ENCODE measurements around the gene PHACTR1.
"Not testable (repeated sequence)": the region's sequence is repeated elsewhere in the genome, so short reads cannot be mapped to it uniquely, and the experiment has no call there.

Gene PHACTR1

DNA sequence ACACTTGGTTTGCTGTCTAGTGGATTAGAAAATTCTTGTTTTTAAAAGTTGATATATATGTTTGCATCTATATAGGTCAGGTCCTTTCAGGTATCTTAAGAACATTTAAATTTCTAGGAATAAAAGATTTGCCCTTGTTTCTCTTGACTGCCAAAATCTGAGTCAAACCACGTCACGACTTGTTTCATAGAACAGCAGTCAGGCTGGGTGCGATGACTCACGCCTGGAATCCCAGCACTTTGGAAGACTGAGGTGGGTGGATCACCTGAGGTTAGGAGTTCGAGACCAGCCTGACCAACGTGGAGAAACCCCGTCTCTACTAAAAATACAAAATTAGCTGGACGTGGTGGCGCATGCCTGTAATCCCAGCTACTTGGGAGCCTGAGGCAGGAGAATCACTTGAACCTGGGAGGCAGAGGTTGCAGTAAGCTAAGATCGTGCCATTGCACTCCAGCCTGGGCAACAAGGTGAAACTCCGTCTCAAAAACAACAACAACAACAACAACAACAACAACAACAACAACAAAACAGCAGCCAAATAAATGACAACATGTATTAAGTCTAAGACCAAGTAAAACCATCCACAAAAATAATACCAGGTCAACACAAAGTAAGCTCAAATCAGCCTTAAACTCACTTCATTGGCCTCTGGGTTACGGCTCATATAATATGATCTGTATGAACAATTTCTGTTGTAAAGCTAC is 46.3 kb downstream of the PHACTR1 start:
- H3K36me3 ChIP-seq (ENCODE audit: control insufficient read depth in 5 of 5, insufficient read depth in 5 of 5, low read length in 5 of 5); H3K4me3 ChIP-seq (ENCODE audit: low read depth in 1 of 5, low read length in 5 of 5); H3K9me3 ChIP-seq (ENCODE audit: control insufficient read depth in 5 of 5, low read length in 5 of 5); H3K27me3 ChIP-seq (ENCODE audit: control insufficient read depth in 5 of 5, insufficient read depth in 4 of 5, low read length in 5 of 5); H3K4me1 ChIP-seq (ENCODE audit: control insufficient read depth in 5 of 5, insufficient read depth in 5 of 5, low read length in 5 of 5); H3K9ac ChIP-seq (ENCODE audit: low read length in 5 of 5); H3K27ac ChIP-seq (ENCODE audit: low read depth, low read length): not testable (repeated sequence)

DNA sequence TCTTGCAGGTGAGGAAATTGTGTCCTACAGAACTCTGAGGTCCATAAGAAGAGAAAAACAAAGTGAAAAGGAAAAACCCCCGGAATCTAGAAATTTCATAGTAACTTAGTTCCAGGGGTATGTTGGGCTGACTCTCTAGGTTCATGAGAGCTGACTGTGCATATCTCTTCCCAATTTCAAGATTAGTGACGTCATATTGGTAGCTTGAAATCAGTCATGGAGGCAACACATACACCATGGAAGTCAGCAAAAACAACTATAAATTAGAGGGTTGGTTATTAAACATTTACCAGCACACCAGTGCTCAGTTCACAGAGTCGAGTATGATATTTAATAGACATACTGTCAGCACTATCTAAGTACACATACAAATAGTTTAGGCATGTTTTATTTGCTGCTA is 49.8 kb downstream of the PHACTR1 start:
- Histone ChIP-seq H3K27me3 (ENCODE audit: control insufficient read depth in 5 of 5, insufficient read depth in 4 of 5, low read length in 5 of 5) (peaks cover 0 to 6% (median 0%) of the 10 kb centered on the region in 5 donors), H3K9me3 (ENCODE audit: control insufficient read depth in 5 of 5, low read length in 5 of 5) (no peaks in the 10 kb centered on the region), H3K4me3 (ENCODE audit: low read depth in 1 of 5, low read length in 5 of 5) (no peak overlapping the region), H3K27ac (ENCODE audit: low read depth, low read length) (no peak overlapping the region), H3K9ac (ENCODE audit: low read length in 5 of 5) (no peak overlapping the region), H3K4me1 (ENCODE audit: control insufficient read depth in 5 of 5, insufficient read depth in 5 of 5, low read length in 5 of 5) (no peaks in the 10 kb centered on the region), H3K36me3 (ENCODE audit: control insufficient read depth in 5 of 5, insufficient read depth in 5 of 5, low read length in 5 of 5) (no peaks in the 10 kb centered on the region)

GRCh38 chr6:12767016-12767415 is 50.4 kb downstream of the PHACTR1 start:
- Histone ChIP-seq H3K27me3 (ENCODE audit: control insufficient read depth in 5 of 5, insufficient read depth in 4 of 5, low read length in 5 of 5) (peaks cover 0 to 3% (median 0%) of the 10 kb centered on the region in 5 donors), H3K4me3 (ENCODE audit: low read depth in 1 of 5, low read length in 5 of 5) (no peak overlapping the region), H3K9me3 (ENCODE audit: control insufficient read depth in 5 of 5, low read length in 5 of 5) (peaks cover 0 to 3% (median 0%) of the 10 kb centered on the region in 5 donors), H3K27ac (ENCODE audit: low read depth, low read length) (no peak overlapping the region), H3K36me3 (ENCODE audit: control insufficient read depth in 5 of 5, insufficient read depth in 5 of 5, low read length in 5 of 5) (no peaks in the 10 kb centered on the region), H3K9ac (ENCODE audit: low read length in 5 of 5) (no peak overlapping the region), H3K4me1 (ENCODE audit: control insufficient read depth in 5 of 5, insufficient read depth in 5 of 5, low read length in 5 of 5) (no peaks in the 10 kb centered on the region)

DNA sequence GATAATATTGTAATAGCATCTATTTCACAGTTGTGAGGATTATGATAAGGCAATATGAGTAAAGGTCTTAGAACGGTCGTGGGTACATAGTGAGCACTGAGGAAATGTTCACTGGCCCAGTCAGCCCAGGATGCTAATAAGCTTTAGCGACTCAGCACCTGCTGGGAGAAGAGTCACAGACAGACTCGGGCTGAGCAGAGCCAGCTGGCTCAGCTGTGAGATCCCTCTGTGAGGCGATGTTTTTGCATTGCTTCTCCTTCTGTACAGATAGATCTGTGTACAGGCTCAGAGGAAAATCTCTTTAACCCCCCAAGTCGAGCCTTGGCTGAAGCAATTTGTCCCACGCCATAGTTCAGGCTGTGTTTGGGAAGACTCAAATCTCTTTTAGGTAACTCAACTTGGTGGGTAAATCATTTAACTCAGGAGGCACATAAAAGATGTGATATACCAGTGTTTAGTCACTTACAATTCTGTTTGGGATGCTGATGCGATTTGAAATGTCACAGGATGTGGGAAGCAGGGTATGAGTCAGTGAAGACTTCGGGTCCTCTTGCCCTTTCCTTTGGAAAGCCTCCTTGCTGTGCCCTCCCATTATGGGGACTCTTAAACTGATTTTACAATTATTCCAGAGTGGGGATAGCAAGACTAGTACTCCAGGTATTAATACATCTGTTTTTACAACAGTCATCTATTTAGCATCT is 53.1 kb downstream of the PHACTR1 start:
- no peaks in the 10 kb centered on the region for H3K36me3 ChIP-seq (ENCODE audit: control insufficient read depth in 5 of 5, insufficient read depth in 5 of 5, low read length in 5 of 5)
- no peak overlapping the region for H3K27ac ChIP-seq (ENCODE audit: low read depth, low read length)
- H3K4me3 ChIP-seq (ENCODE audit: low read depth in 1 of 5, low read length in 5 of 5) = no peak overlapping the region

GRCh38 chr6:12772416-12772815 is 55.8 kb downstream of the PHACTR1 start:
- H3K36me3 ChIP-seq (ENCODE audit: control insufficient read depth in 5 of 5, insufficient read depth in 5 of 5, low read length in 5 of 5) = no peaks in the 10 kb centered on the region

More for the DNA sequence above, 53.1 kb downstream of the PHACTR1 start:
- Histone ChIP-seq H3K4me1 (ENCODE audit: control insufficient read depth in 5 of 5, insufficient read depth in 5 of 5, low read length in 5 of 5) (no peaks in the 10 kb centered on the region), H3K27me3 (ENCODE audit: control insufficient read depth in 5 of 5, insufficient read depth in 4 of 5, low read length in 5 of 5) (peaks cover 0 to 3% (median 0%) of the 10 kb centered on the region in 5 donors), H3K9ac (ENCODE audit: low read length in 5 of 5) (no peak overlapping the region), H3K9me3 (ENCODE audit: control insufficient read depth in 5 of 5, low read length in 5 of 5) (peaks cover 0 to 3% (median 0%) of the 10 kb centered on the region in 5 donors)

DNA sequence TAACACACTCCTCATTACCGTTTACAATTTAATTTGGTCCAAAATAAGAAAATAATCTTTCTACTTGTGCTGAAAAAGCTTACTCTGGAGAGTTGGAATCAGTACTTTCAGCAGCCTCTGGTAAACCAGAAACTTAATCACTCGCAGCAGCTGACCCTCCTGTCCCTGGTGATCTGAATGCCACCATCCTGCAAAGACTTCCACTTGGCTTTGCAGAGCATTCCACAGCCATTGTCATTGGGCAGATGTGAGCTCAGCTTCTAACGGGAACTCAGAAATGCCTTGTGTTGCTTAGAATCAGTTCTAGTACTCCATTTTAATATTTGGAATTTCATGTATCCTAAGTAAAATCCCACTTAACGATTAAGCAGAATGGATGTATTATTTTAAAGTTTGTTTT is 59.7 kb downstream of the PHACTR1 start:
- H3K36me3 ChIP-seq (ENCODE audit: control insufficient read depth in 5 of 5, insufficient read depth in 5 of 5, low read length in 5 of 5) = no peaks in the 10 kb centered on the region
- no peak overlapping the region for H3K4me3 ChIP-seq (ENCODE audit: low read depth in 1 of 5, low read length in 5 of 5)
- H3K9ac ChIP-seq (ENCODE audit: low read length in 5 of 5) = no peak overlapping the region
- peaks cover 0 to 3% (median 0%) of the 10 kb centered on the region in 5 donors for H3K9me3 ChIP-seq (ENCODE audit: control insufficient read depth in 5 of 5, low read length in 5 of 5)
- no peak overlapping the region for H3K27ac ChIP-seq (ENCODE audit: low read depth, low read length)
- peaks cover 0 to under 1% (median 0%) of the 10 kb centered on the region in 5 donors for H3K27me3 ChIP-seq (ENCODE audit: control insufficient read depth in 5 of 5, insufficient read depth in 4 of 5, low read length in 5 of 5)
- no peaks in the 10 kb centered on the region for H3K4me1 ChIP-seq (ENCODE audit: control insufficient read depth in 5 of 5, insufficient read depth in 5 of 5, low read length in 5 of 5)

More at GRCh38 chr6:12772416-12772815, 55.8 kb downstream of the PHACTR1 start:
- Histone ChIP-seq H3K4me3 (ENCODE audit: low read depth in 1 of 5, low read length in 5 of 5) (no peak overlapping the region), H3K27ac (ENCODE audit: low read depth, low read length) (no peak overlapping the region), H3K27me3 (ENCODE audit: control insufficient read depth in 5 of 5, insufficient read depth in 4 of 5, low read length in 5 of 5) (peaks cover 0 to 3% (median 0%) of the 10 kb centered on the region in 5 donors), H3K4me1 (ENCODE audit: control insufficient read depth in 5 of 5, insufficient read depth in 5 of 5, low read length in 5 of 5) (no peaks in the 10 kb centered on the region), H3K9ac (ENCODE audit: low read length in 5 of 5) (no peak overlapping the region), H3K9me3 (ENCODE audit: control insufficient read depth in 5 of 5, low read length in 5 of 5) (peaks cover 0 to 3% (median 0%) of the 10 kb centered on the region in 5 donors)

DNA sequence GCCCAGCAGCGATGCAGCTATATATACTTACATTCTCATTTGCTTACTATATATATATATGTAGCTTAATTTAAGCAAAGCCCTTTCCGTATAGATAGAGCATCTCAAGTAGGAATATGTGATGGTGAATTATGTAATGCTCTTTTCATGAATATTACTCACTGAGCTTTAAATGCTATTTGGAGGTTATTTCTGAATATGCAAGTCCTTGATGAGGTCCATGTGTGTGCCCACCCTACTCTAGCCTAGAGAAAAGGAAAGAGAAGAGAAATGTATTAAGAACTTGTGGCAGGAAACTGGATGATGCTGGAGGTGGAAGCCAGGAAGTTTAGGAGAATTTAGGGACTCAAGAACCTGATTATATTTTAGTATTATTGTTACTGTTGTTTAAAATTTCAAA is 63.2 kb downstream of the PHACTR1 start:
- Histone ChIP-seq H3K4me1 (ENCODE audit: control insufficient read depth in 5 of 5, insufficient read depth in 5 of 5, low read length in 5 of 5) (no peaks in the 10 kb centered on the region), H3K4me3 (ENCODE audit: low read depth in 1 of 5, low read length in 5 of 5) (no peak overlapping the region), H3K27me3 (ENCODE audit: control insufficient read depth in 5 of 5, insufficient read depth in 4 of 5, low read length in 5 of 5) (no peaks in the 10 kb centered on the region), H3K36me3 (ENCODE audit: control insufficient read depth in 5 of 5, insufficient read depth in 5 of 5, low read length in 5 of 5) (no peaks in the 10 kb centered on the region), H3K9me3 (ENCODE audit: control insufficient read depth in 5 of 5, low read length in 5 of 5) (no peaks in the 10 kb centered on the region), H3K9ac (ENCODE audit: low read length in 5 of 5) (no peak overlapping the region), H3K27ac (ENCODE audit: low read depth, low read length) (no peak overlapping the region)

DNA sequence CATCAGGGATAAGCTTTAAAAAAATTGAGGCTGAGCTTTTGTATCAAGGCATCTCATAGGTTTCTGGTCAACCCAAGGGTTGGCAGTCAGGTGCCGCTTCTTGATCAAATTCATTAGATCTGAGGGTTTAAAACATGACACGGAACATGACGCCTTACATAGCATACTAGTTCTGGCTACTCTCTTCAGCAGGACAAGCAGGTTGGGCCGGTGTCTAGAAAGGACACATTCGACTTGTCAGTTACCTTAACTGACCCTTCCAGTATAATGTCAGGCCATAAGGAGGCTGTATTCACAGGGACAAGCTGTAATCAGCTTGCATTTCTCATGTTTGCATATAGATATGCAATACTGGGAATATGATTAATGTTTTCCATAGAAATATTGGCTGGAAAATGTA is 65.6 kb downstream of the PHACTR1 start:
- H3K36me3 ChIP-seq (ENCODE audit: control insufficient read depth in 5 of 5, insufficient read depth in 5 of 5, low read length in 5 of 5) = no peaks in the 10 kb centered on the region
- no peak overlapping the region for H3K27ac ChIP-seq (ENCODE audit: low read depth, low read length)
- H3K4me3 ChIP-seq (ENCODE audit: low read depth in 1 of 5, low read length in 5 of 5) = no peak overlapping the region
- H3K27me3 ChIP-seq (ENCODE audit: control insufficient read depth in 5 of 5, insufficient read depth in 4 of 5, low read length in 5 of 5) = no peaks in the 10 kb centered on the region
- H3K4me1 ChIP-seq (ENCODE audit: control insufficient read depth in 5 of 5, insufficient read depth in 5 of 5, low read length in 5 of 5) = no peaks in the 10 kb centered on the region
- no peaks in the 10 kb centered on the region for H3K9me3 ChIP-seq (ENCODE audit: control insufficient read depth in 5 of 5, low read length in 5 of 5)
- no peak overlapping the region for H3K9ac ChIP-seq (ENCODE audit: low read length in 5 of 5)

DNA sequence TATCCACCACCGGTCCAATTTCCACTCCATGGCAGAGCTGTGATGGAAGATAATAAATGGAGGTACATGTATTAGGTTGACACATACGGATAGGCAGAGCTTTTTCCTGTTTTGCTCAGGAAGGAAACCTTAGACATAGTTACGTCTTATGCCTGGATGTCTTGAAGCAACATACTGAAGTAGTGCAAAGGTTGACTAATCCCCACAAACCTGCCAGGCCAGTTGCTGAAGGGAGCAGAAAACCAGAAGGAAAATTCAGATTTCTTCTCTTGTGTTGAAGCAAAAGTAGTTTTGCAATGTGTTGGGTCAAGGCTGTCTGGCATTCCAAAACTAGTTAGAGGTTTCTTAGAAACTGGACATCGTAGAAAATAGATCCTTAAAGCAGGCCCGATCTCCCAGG is 68.7 kb downstream of the PHACTR1 start:
- H3K27me3 ChIP-seq (ENCODE audit: control insufficient read depth in 5 of 5, insufficient read depth in 4 of 5, low read length in 5 of 5) = no peaks in the 10 kb centered on the region
- H3K4me1 ChIP-seq (ENCODE audit: control insufficient read depth in 5 of 5, insufficient read depth in 5 of 5, low read length in 5 of 5) = no peaks in the 10 kb centered on the region
- H3K4me3 ChIP-seq (ENCODE audit: low read depth in 1 of 5, low read length in 5 of 5) = no peak overlapping the region
- H3K36me3 ChIP-seq (ENCODE audit: control insufficient read depth in 5 of 5, insufficient read depth in 5 of 5, low read length in 5 of 5) = no peaks in the 10 kb centered on the region
- H3K9me3 ChIP-seq (ENCODE audit: control insufficient read depth in 5 of 5, low read length in 5 of 5) = no peaks in the 10 kb centered on the region
- no peak overlapping the region for H3K9ac ChIP-seq (ENCODE audit: low read length in 5 of 5)
- H3K27ac ChIP-seq (ENCODE audit: low read depth, low read length) = no peak overlapping the region

- H3K9ac ChIP-seq (ENCODE audit: low read length in 5 of 5) = no peak overlapping the region
- H3K27ac ChIP-seq (ENCODE audit: low read depth, low read length) = no peak overlapping the region
- no peaks in the 10 kb centered on the region for H3K27me3 ChIP-seq (ENCODE audit: control insufficient read depth in 5 of 5, insufficient read depth in 4 of 5, low read length in 5 of 5)
- H3K4me1 ChIP-seq (ENCODE audit: control insufficient read depth in 5 of 5, insufficient read depth in 5 of 5, low read length in 5 of 5) = no peaks in the 10 kb centered on the region
- no peak overlapping the region for H3K4me3 ChIP-seq (ENCODE audit: low read depth in 1 of 5, low read length in 5 of 5)
- H3K36me3 ChIP-seq (ENCODE audit: control insufficient read depth in 5 of 5, insufficient read depth in 5 of 5, low read length in 5 of 5) = no peaks in the 10 kb centered on the region
- H3K9me3 ChIP-seq (ENCODE audit: control insufficient read depth in 5 of 5, low read length in 5 of 5) = no peaks in the 10 kb centered on the region
Observed at GRCh38 chr6:12785921-12786320, 69.4 kb downstream of the PHACTR1 start.
